RWPE2 (cell line): ENCODE results near the gene WNT5B.
A peak's percentile ranks its signal among the peaks of the same experiment; 100 is the strongest.

ENCODE experiments used
- ATAC-seq: fragments of 200-7000 bp; cut with Tn5 transposase; 3 replicates; pipeline ENCODE4 v1.9.1; 2021; ENCODE audit warnings: low read depth
- DNase-seq: peaks from one replicate; pipeline ENCODE4 v3.0.0-alpha.2; 2020; ENCODE audit warnings: low spot score
- H3K27ac ChIP-seq: fragments of 450-650 bp; 2 replicates; pipeline ENCODE4 v1.5.1; 2017; ENCODE audit warnings: mild to moderate bottlenecking; ENCODE audit not compliant: poor library complexity, severe bottlenecking
- H3K27me3 ChIP-seq: fragments of 250-450 bp; sonication (Bioruptor Pico); 2 replicates; pipeline ENCODE4 v1.5.1; 2021; ENCODE audit warnings: mild to moderate bottlenecking, moderate library complexity; ENCODE audit not compliant: insufficient read depth, poor library complexity, severe bottlenecking
- H3K36me3 ChIP-seq: fragments of 250-450 bp; sonication (Bioruptor Pico); 2 replicates; pipeline ENCODE4 v1.5.1; 2020; ENCODE audit warnings: low read depth, mild to moderate bottlenecking, moderate library complexity
- H3K4me1 ChIP-seq: fragments of 250-450 bp; sonication (Bioruptor Pico); 2 replicates; pipeline ENCODE4 v1.5.1; 2021; ENCODE audit warnings: mild to moderate bottlenecking, moderate library complexity; ENCODE audit not compliant: insufficient read depth, poor library complexity, severe bottlenecking
- H3K4me3 ChIP-seq: fragments of 250-450 bp; sonication (Bioruptor Pico); 2 replicates; pipeline ENCODE4 v1.5.1; 2021; ENCODE audit warnings: mild to moderate bottlenecking, moderate library complexity; ENCODE audit not compliant: severe bottlenecking
- H3K9me3 ChIP-seq: fragments of 250-450 bp; sonication (Bioruptor Pico); 2 replicates; pipeline ENCODE4 v1.5.1; 2021; ENCODE audit warnings: mild to moderate bottlenecking, moderate library complexity; ENCODE audit not compliant: severe bottlenecking
- TF ChIP-seq, protein P1 (sequence below): fragments of 450-650 bp; IDR thresholded peaks from one replicate; pipeline ENCODE4 v1.5.1; 2017; ENCODE audit warnings: mild to moderate bottlenecking, moderate library complexity; ENCODE audit not compliant: poor library complexity, severe bottlenecking

WNT5B gene

DNA sequence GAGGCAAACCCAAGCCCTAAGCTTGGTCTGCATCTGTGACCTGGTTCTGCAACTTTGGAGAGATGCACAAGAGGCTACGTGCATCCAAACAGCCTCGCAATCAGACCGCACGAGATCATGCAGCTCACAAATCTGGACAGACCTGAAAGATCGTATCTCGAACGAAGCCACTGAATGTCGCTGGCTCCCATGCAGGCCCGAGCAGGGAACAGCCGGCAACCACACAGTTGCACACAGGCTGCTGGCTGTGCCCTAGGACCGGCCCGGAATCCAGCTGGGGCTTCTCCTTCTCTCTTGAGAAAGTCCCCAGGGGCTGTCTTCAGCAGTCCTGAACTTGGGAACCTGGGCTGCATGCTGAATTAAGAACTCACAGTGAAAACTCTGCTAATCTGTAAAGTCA, 27.9 kb downstream of the WNT5B start:
- H3K4me1 ChIP-seq, result peaks cover 15% of the 10 kb centered on the region
- H3K36me3 ChIP-seq, result no peaks in the 10 kb centered on the region
- H3K4me3 ChIP-seq, result no peak overlapping the region
- no peak for ATAC-seq
- TF ChIP-seq, protein P1, sequence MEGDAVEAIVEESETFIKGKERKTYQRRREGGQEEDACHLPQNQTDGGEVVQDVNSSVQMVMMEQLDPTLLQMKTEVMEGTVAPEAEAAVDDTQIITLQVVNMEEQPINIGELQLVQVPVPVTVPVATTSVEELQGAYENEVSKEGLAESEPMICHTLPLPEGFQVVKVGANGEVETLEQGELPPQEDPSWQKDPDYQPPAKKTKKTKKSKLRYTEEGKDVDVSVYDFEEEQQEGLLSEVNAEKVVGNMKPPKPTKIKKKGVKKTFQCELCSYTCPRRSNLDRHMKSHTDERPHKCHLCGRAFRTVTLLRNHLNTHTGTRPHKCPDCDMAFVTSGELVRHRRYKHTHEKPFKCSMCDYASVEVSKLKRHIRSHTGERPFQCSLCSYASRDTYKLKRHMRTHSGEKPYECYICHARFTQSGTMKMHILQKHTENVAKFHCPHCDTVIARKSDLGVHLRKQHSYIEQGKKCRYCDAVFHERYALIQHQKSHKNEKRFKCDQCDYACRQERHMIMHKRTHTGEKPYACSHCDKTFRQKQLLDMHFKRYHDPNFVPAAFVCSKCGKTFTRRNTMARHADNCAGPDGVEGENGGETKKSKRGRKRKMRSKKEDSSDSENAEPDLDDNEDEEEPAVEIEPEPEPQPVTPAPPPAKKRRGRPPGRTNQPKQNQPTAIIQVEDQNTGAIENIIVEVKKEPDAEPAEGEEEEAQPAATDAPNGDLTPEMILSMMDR, result no peak
- no peak for DNase-seq
- H3K27me3 ChIP-seq, result no peaks in the 10 kb centered on the region
- no peaks in the 10 kb centered on the region for H3K9me3 ChIP-seq
- no peak overlapping the region for H3K27ac ChIP-seq

DNA sequence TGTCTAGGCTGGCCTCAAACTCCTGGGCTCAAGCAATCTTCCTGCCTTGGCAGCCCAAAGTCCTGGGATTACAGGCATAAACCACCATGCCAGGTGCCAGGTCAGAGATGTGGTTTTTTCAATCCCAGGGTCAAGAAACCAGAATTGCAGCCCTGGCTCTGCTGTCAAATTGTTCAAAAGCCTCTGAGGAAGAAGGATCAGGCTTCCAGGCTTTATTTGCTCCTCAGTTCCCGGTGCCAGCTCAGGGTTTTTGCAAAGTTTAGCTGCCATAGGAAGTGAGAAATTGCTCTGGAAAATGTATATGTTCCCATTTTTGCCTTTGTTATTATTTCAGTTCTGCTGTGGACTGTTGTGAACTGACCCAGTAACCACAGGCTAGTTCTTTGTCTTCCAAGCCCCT, 28.7 kb downstream of the WNT5B start:
- ATAC-seq, result no peak
- peaks cover 15% of the 10 kb centered on the region for H3K4me1 ChIP-seq

DNA sequence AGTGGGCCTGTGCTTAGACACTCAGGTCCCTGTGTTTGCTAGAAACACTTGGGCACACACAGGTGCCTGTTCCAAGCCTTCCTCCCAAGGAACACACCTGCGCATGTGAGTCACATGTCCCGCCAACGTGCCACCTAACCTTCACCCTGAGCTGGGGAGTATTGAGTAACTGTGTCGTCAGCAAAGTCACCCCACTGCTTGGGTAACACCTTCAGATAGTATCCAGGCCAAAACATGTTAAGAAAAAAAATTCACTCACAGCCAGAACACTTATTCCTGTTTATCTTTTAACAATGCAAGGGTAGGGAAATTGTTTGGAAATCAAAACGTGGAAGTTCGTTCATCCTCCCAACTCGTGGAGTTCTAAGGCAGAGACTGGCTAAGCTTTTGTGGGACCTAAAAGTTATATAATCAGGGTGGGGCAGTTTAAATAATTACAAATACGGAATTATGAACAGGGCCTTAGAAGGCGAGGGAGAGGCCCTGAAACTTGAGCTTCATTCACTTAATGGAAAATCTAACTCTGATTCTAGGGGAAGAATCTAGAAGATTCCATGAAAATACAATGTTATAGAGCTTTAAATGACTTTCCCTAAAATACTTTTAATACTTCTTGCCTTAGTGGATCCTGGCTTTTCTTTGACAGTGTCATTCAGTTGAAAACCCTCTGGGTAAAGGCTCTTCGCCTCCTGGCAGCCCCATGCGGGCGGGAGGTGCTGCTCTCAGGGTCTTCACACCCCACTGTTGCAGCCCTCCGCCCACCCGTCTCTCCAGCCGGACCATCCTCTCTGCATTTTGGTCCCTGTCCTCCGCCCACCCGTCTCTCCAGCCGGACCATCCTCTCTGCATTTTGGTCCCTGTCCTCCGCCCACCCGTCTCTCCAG, 31.5 kb downstream of the WNT5B start:
- DNase-seq (peak; percentile 90), ATAC-seq (peak; percentile 15)
- H3K4me1 ChIP-seq, result peaks cover 15% of the 10 kb centered on the region
- H3K4me3 ChIP-seq, result no peak overlapping the region
- no peaks in the 10 kb centered on the region for H3K36me3 ChIP-seq
- peak overlapping the region; percentile 70 for H3K27ac ChIP-seq
- TF ChIP-seq, protein P1, result no peak
- H3K9me3 ChIP-seq, result no peaks in the 10 kb centered on the region
- no peaks in the 10 kb centered on the region for H3K27me3 ChIP-seq

More for the DNA sequence above, 28.7 kb downstream of the WNT5B start:
- Histone ChIP-seq H3K36me3 (no peaks in the 10 kb centered on the region), H3K4me3 (no peak overlapping the region), H3K27ac (no peak overlapping the region), H3K9me3 (no peaks in the 10 kb centered on the region), H3K27me3 (no peaks in the 10 kb centered on the region)
- TF ChIP-seq, protein P1, result no peak
- no peak for DNase-seq

DNA sequence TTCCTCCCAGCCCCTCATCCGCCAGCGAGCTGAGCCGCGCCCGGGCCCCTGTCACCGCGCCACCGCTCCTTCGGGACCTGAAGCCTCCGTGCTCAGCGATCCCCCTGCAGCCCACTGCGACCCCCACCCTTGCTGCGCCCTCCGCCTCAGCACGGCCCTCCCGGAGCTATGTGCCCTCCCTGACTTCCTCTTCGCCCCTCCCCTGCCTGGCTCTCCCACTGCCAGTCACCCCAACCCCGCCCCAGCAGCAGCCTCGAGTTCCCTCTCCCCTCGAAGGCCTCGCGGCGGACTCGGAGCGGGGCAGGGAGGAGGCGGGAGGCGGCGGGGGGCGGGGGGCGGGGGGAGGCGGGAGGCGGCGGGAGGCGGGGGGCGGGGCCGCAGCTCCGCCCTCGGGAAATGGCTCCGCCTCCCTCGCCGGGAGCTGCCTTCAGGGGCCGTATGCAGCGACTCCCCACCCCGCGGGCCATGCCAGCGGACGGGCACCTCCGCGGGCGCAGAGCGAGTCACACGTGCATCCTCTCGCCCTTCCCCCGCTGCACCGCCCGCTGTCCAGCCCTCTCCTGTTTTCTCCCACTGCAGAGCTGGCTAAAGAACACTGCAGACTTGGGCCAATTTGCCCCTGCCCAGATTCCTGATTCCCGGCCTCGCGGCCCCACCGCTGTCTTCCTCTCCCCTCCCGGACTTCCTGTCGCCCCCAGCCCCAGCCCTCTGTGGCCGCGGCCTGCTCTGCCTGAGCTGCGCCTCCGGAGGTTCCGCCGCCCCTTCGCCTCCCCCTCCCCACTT, 32.7 kb downstream of the WNT5B start:
- peak overlapping the region; percentile 70 for H3K27ac ChIP-seq
- peak overlapping the region; percentile 3 for H3K4me3 ChIP-seq
- TF ChIP-seq, protein P1, result no peak
- peak; percentile 98 for DNase-seq
- peaks cover 15% of the 10 kb centered on the region for H3K4me1 ChIP-seq
- H3K36me3 ChIP-seq, result no peaks in the 10 kb centered on the region
- no peaks in the 10 kb centered on the region for H3K9me3 ChIP-seq
- ATAC-seq, result peak; percentile 90
- H3K27me3 ChIP-seq, result no peaks in the 10 kb centered on the region
